HepG2 (cell line): ENCODE data around the gene SCUBE2. TPM values are rescaled to one million over a fixed set of nuclear protein-coding genes. Genes with fewer than 3 reads are reported as not detected.

Experiments
- ATAC-seq: fragments of 200-7000 bp; cut with Tn5 transposase; 3 replicates; pipeline ENCODE4 v1.9.1; 2020; ENCODE audit warnings: mild to moderate bottlenecking, moderate library complexity
- BruUV-seq: library from RNA; stranded (reverse); fragments of 400-500 nt; replicated peaks from 2 replicates; lab custom pipeline; 2021; lab: Mats Ljungman, UMichigan
- CTCF ChIA-PET: fragments of 300-600 bp; formaldehyde crosslinking; extraction: SDS; loops from one replicate; lab custom pipeline; 2021; ENCODE audit warnings: low total read pairs, inconsistent platforms, low intra/inter-chr PET ratio; lab: Yijun Ruan, JAX
- POLR2A ChIA-PET: fragments of 350-600 bp; sonication (Branson Sonifier 250); formaldehyde crosslinking; loops from one replicate; lab custom pipeline; 2020; ENCODE audit warnings: antibody characterized with exemption, inconsistent platforms; lab: Yijun Ruan, JAX
- DNase-seq: peaks from one replicate; pipeline ENCODE4 v3.0.0-alpha.2; 2015; ENCODE audit warnings: low spot score
- FAIRE-seq: peaks from 3 replicates; lab custom pipeline; 2011; peaks lifted over from hg19 to GRCh38; lab: Jason Lieb, UNC
- H2AFZ ChIP-seq: one replicate; pipeline ENCODE4 v1.6.1; 2011; ENCODE audit warnings: low read length, inconsistent platforms
- H3K27ac ChIP-seq: fragments of 300-600 bp; 3 replicates; pipeline ENCODE4 v1.8.0; 2011; ENCODE audit warnings: mixed run types, mild to moderate bottlenecking, mixed read lengths, low read length, inconsistent platforms; ENCODE audit not compliant: insufficient read depth; ENCODE audit errors: extremely low read length
- H3K27me3 ChIP-seq, 2 experiments: fragments of 200-600 bp in 1 of 2; 2 replicates in 1 of 2; 3 replicates in 1 of 2; pipeline versions ENCODE4 v1.6.0 to v1.8.0; 2011; ENCODE audit warnings: low read length in 2 of 2, mild to moderate bottlenecking in 2 of 2, moderate library complexity in 2 of 2, inconsistent platforms in 1 of 2; ENCODE audit not compliant: insufficient read depth in 2 of 2, control insufficient read depth in 1 of 2
- H3K36me3 ChIP-seq, 2 experiments: fragments of 200-600 bp in 1 of 2; replicated peaks in 1 of 2; 2 replicates in 1 of 2; 3 replicates in 1 of 2; pipeline versions ENCODE4 v1.5.1 to v1.8.0; 2011; ENCODE audit warnings: low read length in 2 of 2, inconsistent platforms in 1 of 2; ENCODE audit not compliant: insufficient read depth in 2 of 2, control insufficient read depth in 1 of 2
- H3K4me1 ChIP-seq: 2 replicates; pipeline ENCODE4 v1.5.1; 2012; ENCODE audit warnings: low read length, inconsistent platforms; ENCODE audit not compliant: insufficient read depth
- H3K4me2 ChIP-seq: 2 replicates; pipeline ENCODE4 v1.6.0; 2011; ENCODE audit warnings: low read depth, low read length, inconsistent platforms
- H3K4me3 ChIP-seq, 3 experiments: fragments of 200-600 bp in 1 of 3; sonication (generic), shearing (Covaris generic) in 1 of 3; replicated peaks in 1 of 3; 2 replicates each; pipeline ENCODE4 v1.5.1; 2011 to 2016; ENCODE audit warnings: low read length in 3 of 3, inconsistent platforms in 2 of 3, low read depth in 2 of 3, mild to moderate bottlenecking in 2 of 3, control low read depth in 1 of 3, mixed read lengths in 1 of 3; ENCODE audit not compliant: insufficient read depth in 1 of 3
- H3K79me2 ChIP-seq: one replicate; pipeline ENCODE4 v1.6.1; 2011; ENCODE audit warnings: low read length, inconsistent platforms; ENCODE audit not compliant: insufficient read depth
- H3K9ac ChIP-seq: 2 replicates; pipeline ENCODE4 v1.6.0; 2011; ENCODE audit warnings: mild to moderate bottlenecking, low read depth, low read length, inconsistent platforms; ENCODE audit not compliant: insufficient read depth
- H3K9me3 ChIP-seq: 2 replicates; pipeline ENCODE4 v1.5.1; 2012; ENCODE audit warnings: mild to moderate bottlenecking, low read length
- H4K20me1 ChIP-seq: 2 replicates; pipeline ENCODE4 v1.6.0; 2011; ENCODE audit warnings: inconsistent platforms, mild to moderate bottlenecking, low read length, moderate library complexity; ENCODE audit not compliant: insufficient read depth
- GFI1 ChIP-seq: sonication (generic); formaldehyde crosslinking; IDR thresholded peaks from 2 replicates; pipeline ENCODE4 v1.5.0; 2020; ENCODE audit warnings: missing genetic modification reagents, mild to moderate bottlenecking, borderline replicate concordance
- KAT8 ChIP-seq: IDR thresholded peaks from 2 replicates; pipeline ENCODE4 v1.6.1; 2016; ENCODE audit warnings: missing genetic modification reagents, missing compliant biosample characterization
- KDM5B ChIP-seq: sonication (generic); formaldehyde crosslinking; IDR thresholded peaks from 2 replicates; pipeline ENCODE4 v1.4.0; 2020; ENCODE audit warnings: missing genetic modification reagents, mild to moderate bottlenecking, borderline replicate concordance
- LBX2 ChIP-seq: sonication (generic); formaldehyde crosslinking; IDR thresholded peaks from 2 replicates; pipeline ENCODE4 v1.5.0; 2020; ENCODE audit warnings: missing genetic modification reagents, mild to moderate bottlenecking, borderline replicate concordance
- LCORL ChIP-seq, 2 experiments: fragments of 450-650 bp in 1 of 2; sonication (generic) in 1 of 2; formaldehyde crosslinking in 1 of 2; IDR thresholded peaks; 2 replicates each; pipeline versions ENCODE4 v1.5.0 to v1.6.1; 2017 to 2020; ENCODE audit warnings: antibody characterized with exemption in 1 of 2, missing genetic modification reagents in 1 of 2
- MEIS2 ChIP-seq: sonication (generic); formaldehyde crosslinking; IDR thresholded peaks from 2 replicates; pipeline ENCODE4 v1.9.0; 2021; ENCODE audit warnings: mild to moderate bottlenecking, missing genetic modification reagents
- MTA1 ChIP-seq: sonication (generic); formaldehyde crosslinking; IDR thresholded peaks from 2 replicates; pipeline ENCODE4 v1.4.0; 2020; ENCODE audit warnings: missing genetic modification reagents, mild to moderate bottlenecking, borderline replicate concordance
- PRDM15 ChIP-seq: sonication (generic); formaldehyde crosslinking; IDR thresholded peaks from 2 replicates; pipeline ENCODE4 v1.4.0; 2020; ENCODE audit warnings: missing genetic modification reagents
- TCF12 ChIP-seq, 2 experiments: fragments of 450-650 bp in 1 of 2; sonication (generic) in 1 of 2; formaldehyde crosslinking in 1 of 2; IDR thresholded peaks; 2 replicates each; pipeline versions ENCODE4 v1.6.1 to v1.8.0; 2017 to 2022; ENCODE audit warnings: antibody characterized with exemption in 1 of 2, mild to moderate bottlenecking in 1 of 2, missing genetic modification reagents in 1 of 2, moderate library complexity in 1 of 2
- USF2 ChIP-seq, 2 experiments: sonication (generic) in 1 of 2; formaldehyde crosslinking in 1 of 2; IDR thresholded peaks; 2 replicates each; pipeline versions ENCODE4 v1.5.1 to v1.6.1; 2011 to 2020; ENCODE audit warnings: borderline replicate concordance in 1 of 2, low read depth in 1 of 2, low read length in 1 of 2, mild to moderate bottlenecking in 1 of 2, missing genetic modification reagents in 1 of 2, moderate library complexity in 1 of 2
- ZNF234 ChIP-seq: sonication (generic); formaldehyde crosslinking; conservative IDR thresholded peaks from 2 replicates; pipeline ENCODE4 v1.5.1; 2020; ENCODE audit warnings: mild to moderate bottlenecking, missing genetic modification reagents
- ZNF556 ChIP-seq: sonication (generic); formaldehyde crosslinking; IDR thresholded peaks from 2 replicates; pipeline ENCODE4 v1.4.0; 2020; ENCODE audit warnings: mild to moderate bottlenecking, missing genetic modification reagents, borderline replicate concordance
- ZNF563 ChIP-seq: sonication (generic); formaldehyde crosslinking; IDR thresholded peaks from 2 replicates; pipeline ENCODE4 v1.8.0; 2022; ENCODE audit warnings: mild to moderate bottlenecking, moderate library complexity, missing genetic modification reagents
- ZNF850 ChIP-seq: sonication (generic); formaldehyde crosslinking; conservative IDR thresholded peaks from 2 replicates; pipeline ENCODE4 v1.9.0; 2021; ENCODE audit warnings: mild to moderate bottlenecking, missing genetic modification reagents
- WGBS: methylation state at CpG from one replicate; pipeline ENCODE4 v1.1.6; 2017; ENCODE audit warnings: low lambda C conversion rate; 5-methylcytosine and 5-hydroxymethylcytosine counted together
- in situ Hi-C: cut with HindIII; loops from 2 replicates; pipeline ENCODE4 v1.10.0; 2017; ENCODE audit warnings: low pct_unique_long_range_greater_than_20kb; ENCODE audit not compliant: extremely low pct_ligation_motif_present
- intact Hi-C: fragments of 100-400 bp; cut with micrococcal nuclease; formaldehyde crosslinking; loops from one replicate; pipeline ENCODE4 v1.10.0; 2022; ENCODE audit not compliant: unreplicated experiment
- polyA plus RNA-seq, 8 experiments: library from polyadenylated mRNA; depleted of rRNA in 3 of 8; stranded (reverse) in 7 of 8; unstranded in 1 of 8; fragments of >200 nt; fragmentation: Illumina TruSeq in 4 of 8; extraction: Trizol in 4 of 8; gene quantifications; 2 replicates each; pipeline versions ENCODE4 v1.2.1 to v1.2.3, GENCODE V29; 2011 to 2016; ENCODE audit warnings: low read depth in 4 of 8, missing spikeins in 1 of 8, mixed read lengths in 1 of 8; ENCODE audit not compliant: insufficient read depth in 1 of 8
- total RNA-seq, 5 experiments: library from RNA; depleted of rRNA; stranded (reverse); fragments of >200 nt; fragmentation: Illumina TruSeq; extraction: Trizol; gene quantifications; 2 replicates each; pipeline ENCODE4 v1.2.3, GENCODE V29; 2016; ENCODE audit warnings: low read depth in 1 of 5

Gene SCUBE2
- total and polyA plus RNA-seq, 2 of the 13 experiments (the other 11 are each of a cell fraction or from before 2014, with no cell fraction given): 0.09 TPM; not detected in 1

GRCh38 chr11:9004183-9004926 lies 87.0 kb downstream of the SCUBE2 start:
- Histone ChIP-seq H2AFZ (no peak overlapping the region), H4K20me1 (no peaks in the 10 kb centered on the region), H3K27me3 (peaks cover 1 to 50% of the 10 kb centered on the region in 2 experiments), H3K36me3 (no peaks in the 10 kb centered on the region), H3K79me2 (no peaks in the 10 kb centered on the region), H3K9ac (no peak overlapping the region), H3K4me1 (peaks cover 11% of the 10 kb centered on the region), H3K9me3 (no peaks in the 10 kb centered on the region), H3K4me3 (peak overlapping the region; percentile 42 to 67 (median 51); a peak in 4 of 6 replicates), H3K27ac (no peak overlapping the region), H3K4me2 (peak overlapping the region; percentile 79)
- FAIRE-seq (no peak), DNase-seq (no peak), ATAC-seq (peak; percentile 69)
- in situ Hi-C loops (no loop called here), intact Hi-C loops (no loop called here)
- POLR2A ChIA-PET: no interaction called here
- 24% methylated on average over 6 of the region's 69 CpGs for WGBS
- CTCF ChIA-PET: no interaction called here
- no TSS peak for BruUV-seq
- TF ChIP-seq PRDM15 (CRISPR knock-in tag): peak; percentile 78; the same call in 1 of the 2 replicates
- no peak for TF ChIP-seq GFI1
- TF ChIP-seq ZNF234 (CRISPR knock-in tag): 0 out of 2 replicates have a peak, but pooled peaks have one; percentile 54
- TF ChIP-seq LCORL (IDR thresholded peaks at IDR 0.05): no peak
- TF ChIP-seq LCORL (CRISPR knock-in tag; IDR thresholded peaks at IDR 0.05): peak; percentile 23; the same call in 1 of the 2 replicates
- 0 out of 2 replicates have a peak, but pooled peaks have one; percentile 52 for TF ChIP-seq ZNF850
- TF ChIP-seq USF2 (IDR thresholded peaks at IDR 0.05; ENCODE audit: low read depth, low read length): no peak
- no peak; the same call in 1 of the 2 replicates for TF ChIP-seq USF2 (CRISPR knock-in tag; IDR thresholded peaks at IDR 0.05; ENCODE audit: borderline replicate concordance)
- TF ChIP-seq KDM5B (CRISPR knock-in tag): peak; percentile 43; the same call in 1 of the 2 replicates
- TF ChIP-seq MEIS2 (CRISPR knock-in tag): peak; percentile 12; the same call in 1 of the 2 replicates
- TF ChIP-seq MTA1: peak; percentile 55; the same call in 1 of the 2 replicates
- no peak for TF ChIP-seq KAT8 (CRISPR knock-in tag)
- no peak for TF ChIP-seq TCF12 (IDR thresholded peaks at IDR 0.05)
- 0 out of 2 replicates have a peak, but pooled peaks have one; percentile 25 for TF ChIP-seq TCF12 (CRISPR knock-in tag; IDR thresholded peaks at IDR 0.05)
- peak; percentile 49; the same call in 1 of the 2 replicates for TF ChIP-seq ZNF556
- TF ChIP-seq LBX2: 0 out of 2 replicates have a peak, but pooled peaks have one; percentile 39
- TF ChIP-seq ZNF563 (CRISPR knock-in tag): 0 out of 2 replicates have a peak, but pooled peaks have one; percentile 46
